HCT116 (cell line): ENCODE measurements around the gene HPDL.

Experiments
- EZH2 ChIP-seq: fragments of 200-600 bp; sonication (generic); IDR thresholded peaks from 2 replicates; pipeline ENCODE4 v1.6.1; 2017; ENCODE audit warnings: antibody characterized with exemption, mixed run types
- POLR2A ChIP-seq: IDR thresholded peaks from 2 replicates; pipeline ENCODE4 v1.7.0; 2011; ENCODE audit warnings: borderline replicate concordance; ENCODE audit not compliant: insufficient read depth, insufficient read length; ENCODE audit errors: extremely low read depth
- POLR2AphosphoS5 ChIP-seq: IDR thresholded peaks from 2 replicates; pipeline ENCODE4 v1.6.1; 2011; ENCODE audit warnings: mild to moderate bottlenecking, low read depth, low read length, moderate library complexity
- SIN3A ChIP-seq: IDR thresholded peaks from 2 replicates; pipeline ENCODE4 v1.6.1; 2012; ENCODE audit warnings: low read depth
- SP1 ChIP-seq: IDR thresholded peaks from 2 replicates; pipeline ENCODE4 v1.6.1; 2012; ENCODE audit warnings: low read depth
- YY1 ChIP-seq: IDR thresholded peaks from 2 replicates; pipeline ENCODE4 v1.6.1; 2011; ENCODE audit warnings: low read length, low read depth, moderate library complexity, mild to moderate bottlenecking; ENCODE audit not compliant: insufficient replicate concordance; ENCODE audit errors: extremely low read depth
- TF ChIP-seq, protein P1 (sequence below), 3 experiments: fragments of 200-600 bp in 1 of 3; sonication (generic) in 1 of 3; IDR thresholded peaks in 2 of 3; conservative IDR thresholded peaks in 1 of 3; 2 replicates each; pipeline ENCODE4 v1.5.1; 2012 to 2017; ENCODE audit warnings: low read depth in 2 of 3, low read length in 2 of 3, antibody characterized with exemption in 1 of 3, borderline replicate concordance in 1 of 3, control low read depth in 1 of 3, mild to moderate bottlenecking in 1 of 3, mixed read lengths in 1 of 3, mixed run types in 1 of 3, moderate library complexity in 1 of 3; ENCODE audit not compliant: insufficient read depth in 1 of 3
- TF ChIP-seq, protein P2 (sequence below): IDR thresholded peaks from 2 replicates; pipeline ENCODE4 v1.6.1; 2012

DNA sequence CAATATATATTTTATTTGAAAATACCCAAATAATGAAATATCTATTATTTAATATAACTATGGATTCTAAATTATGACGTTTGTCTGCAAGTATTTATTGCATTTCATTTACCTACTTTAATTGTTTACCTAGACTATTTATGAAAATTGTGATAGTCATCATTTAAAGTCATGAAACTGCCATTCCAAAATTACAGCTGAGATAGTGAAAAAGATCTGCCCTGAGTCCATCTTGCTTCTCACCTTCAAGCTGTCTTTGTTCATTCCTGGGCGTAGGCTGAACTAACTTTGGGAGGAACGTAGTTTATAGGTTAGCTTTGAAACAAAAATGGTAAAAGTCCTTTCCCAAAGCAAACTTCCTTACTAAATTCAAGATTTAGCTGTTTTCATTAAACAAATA, 12.4 kb upstream of the HPDL start:
- TF ChIP-seq POLR2AphosphoS5: no peak
- TF ChIP-seq YY1: no peak
- TF ChIP-seq, protein P1, sequence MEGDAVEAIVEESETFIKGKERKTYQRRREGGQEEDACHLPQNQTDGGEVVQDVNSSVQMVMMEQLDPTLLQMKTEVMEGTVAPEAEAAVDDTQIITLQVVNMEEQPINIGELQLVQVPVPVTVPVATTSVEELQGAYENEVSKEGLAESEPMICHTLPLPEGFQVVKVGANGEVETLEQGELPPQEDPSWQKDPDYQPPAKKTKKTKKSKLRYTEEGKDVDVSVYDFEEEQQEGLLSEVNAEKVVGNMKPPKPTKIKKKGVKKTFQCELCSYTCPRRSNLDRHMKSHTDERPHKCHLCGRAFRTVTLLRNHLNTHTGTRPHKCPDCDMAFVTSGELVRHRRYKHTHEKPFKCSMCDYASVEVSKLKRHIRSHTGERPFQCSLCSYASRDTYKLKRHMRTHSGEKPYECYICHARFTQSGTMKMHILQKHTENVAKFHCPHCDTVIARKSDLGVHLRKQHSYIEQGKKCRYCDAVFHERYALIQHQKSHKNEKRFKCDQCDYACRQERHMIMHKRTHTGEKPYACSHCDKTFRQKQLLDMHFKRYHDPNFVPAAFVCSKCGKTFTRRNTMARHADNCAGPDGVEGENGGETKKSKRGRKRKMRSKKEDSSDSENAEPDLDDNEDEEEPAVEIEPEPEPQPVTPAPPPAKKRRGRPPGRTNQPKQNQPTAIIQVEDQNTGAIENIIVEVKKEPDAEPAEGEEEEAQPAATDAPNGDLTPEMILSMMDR (IDR thresholded peaks at IDR 0.05 in 2 of 3, conservative IDR thresholded peaks at IDR 0.05 in 1 of 3; ENCODE audit: borderline replicate concordance in 1 of 3, insufficient read depth in 1 of 3, low read depth in 2 of 3, low read length in 2 of 3): no peak
- TF ChIP-seq EZH2: no peak
- no peak for TF ChIP-seq SIN3A
- no peak for TF ChIP-seq SP1
- TF ChIP-seq, protein P2, sequence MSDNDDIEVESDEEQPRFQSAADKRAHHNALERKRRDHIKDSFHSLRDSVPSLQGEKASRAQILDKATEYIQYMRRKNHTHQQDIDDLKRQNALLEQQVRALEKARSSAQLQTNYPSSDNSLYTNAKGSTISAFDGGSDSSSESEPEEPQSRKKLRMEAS: no peak
- no peak for TF ChIP-seq POLR2A
